Lower leg skin (tissue), 3 donors: ENCODE results near the gene ADAT3.

Experiments
- CTCF ChIP-seq, 3 donors: fragments of 450-650 bp; IDR thresholded peaks; one replicate each; pipeline ENCODE4 v1.5.1; 2016; ENCODE audit warnings: antibody characterized with exemption in 3 of 3, mild to moderate bottlenecking in 3 of 3, moderate library complexity in 2 of 3
- POLR2A ChIP-seq, 2 donors: fragments of 450-650 bp; IDR thresholded peaks; one replicate each; pipeline ENCODE4 v1.6.1; 2016 to 2017; ENCODE audit warnings: antibody characterized with exemption in 2 of 2, mild to moderate bottlenecking in 1 of 2, moderate library complexity in 1 of 2

- TF ChIP-seq CTCF (IDR thresholded peaks at IDR 0.05) (no peak), POLR2A (IDR thresholded peaks at IDR 0.05) (no peak)
Observed at GRCh38 chr19:1956868-1957492, 51.8 kb downstream of the ADAT3 start.
